HG02678 (cell line): ENCODE measurements around the gene LAMTOR1.

Experiments used
- ATAC-seq: cut with Tn5 transposase; IDR thresholded peaks from one replicate; pipeline ENCODE4 v1.9.1; 2021; ENCODE audit warnings: mild to moderate bottlenecking, moderate library complexity; ENCODE audit not compliant: unreplicated experiment

LAMTOR1 gene

DNA sequence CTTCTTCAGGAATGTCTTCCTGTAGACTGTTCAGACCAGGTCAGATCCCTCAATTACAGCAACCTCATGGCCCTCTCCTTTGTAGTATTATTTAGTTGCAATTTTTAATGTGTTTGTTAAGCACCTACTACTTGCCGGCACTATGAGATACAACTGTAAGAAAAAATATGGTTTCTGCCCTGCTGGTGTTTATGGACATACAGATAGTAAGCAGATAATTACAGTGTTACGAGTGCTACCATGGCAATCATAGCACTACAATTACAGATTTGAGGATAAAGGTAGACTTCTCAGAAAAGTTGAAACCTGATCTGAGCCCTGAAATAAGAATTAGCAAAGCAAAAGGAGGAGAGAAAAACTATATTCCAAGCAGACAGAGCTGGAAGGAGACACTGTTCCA is 19.7 kb downstream of the LAMTOR1 start:
- ATAC-seq: no peak

DNA sequence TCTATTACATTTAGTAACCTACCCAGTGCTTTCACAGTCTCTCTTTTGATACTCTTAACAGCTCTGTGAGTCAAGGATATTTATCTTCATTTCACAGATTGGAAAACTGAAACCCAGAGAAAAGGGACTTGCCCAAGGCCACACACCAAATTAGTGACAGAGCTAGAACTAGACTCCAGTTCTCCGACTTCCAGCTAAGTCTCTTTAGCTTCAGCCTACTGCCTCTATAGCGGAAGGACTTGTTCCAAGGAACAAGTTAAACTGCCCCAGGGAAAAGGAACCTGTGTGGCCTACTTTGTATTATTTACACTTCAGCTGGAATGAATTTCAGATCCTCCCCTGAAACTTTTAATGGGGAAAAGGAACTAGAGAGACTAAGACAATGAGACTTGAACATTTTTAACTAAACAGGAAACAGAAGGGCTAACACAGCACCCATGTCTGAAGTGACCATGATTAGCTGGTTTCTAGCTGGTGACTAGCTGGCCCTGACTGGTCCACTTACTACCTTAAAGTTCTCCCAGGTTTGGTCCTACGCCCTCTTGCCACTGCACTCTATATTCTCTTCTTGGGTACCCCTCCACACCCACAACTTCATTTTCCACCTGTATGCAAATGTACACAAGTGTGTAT is 21.2 kb downstream of the LAMTOR1 start:
- ATAC-seq: no peak

DNA sequence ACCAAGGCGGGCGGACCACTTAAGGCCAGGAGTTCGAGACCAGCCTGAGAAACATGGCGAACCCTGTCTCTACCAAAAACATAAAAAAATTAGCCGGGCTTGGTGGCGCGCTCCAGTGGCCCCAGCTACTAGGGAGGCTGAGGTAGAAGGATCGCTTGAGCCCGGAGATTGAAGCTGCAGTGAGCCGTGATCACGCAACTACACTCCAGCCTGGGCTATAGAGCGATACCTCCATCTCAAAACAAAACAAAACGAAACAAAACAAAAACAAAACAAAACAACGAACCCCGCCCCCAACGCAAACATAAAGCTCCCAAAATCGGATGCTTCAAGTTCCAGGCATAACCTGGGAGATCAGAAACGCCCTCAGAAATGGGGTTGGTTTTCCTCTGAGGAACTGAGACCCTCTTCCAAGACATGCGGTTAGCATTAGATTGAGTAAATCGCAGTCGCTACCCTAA is 21.9 kb downstream of the LAMTOR1 start:
- ATAC-seq: no peak

DNA sequence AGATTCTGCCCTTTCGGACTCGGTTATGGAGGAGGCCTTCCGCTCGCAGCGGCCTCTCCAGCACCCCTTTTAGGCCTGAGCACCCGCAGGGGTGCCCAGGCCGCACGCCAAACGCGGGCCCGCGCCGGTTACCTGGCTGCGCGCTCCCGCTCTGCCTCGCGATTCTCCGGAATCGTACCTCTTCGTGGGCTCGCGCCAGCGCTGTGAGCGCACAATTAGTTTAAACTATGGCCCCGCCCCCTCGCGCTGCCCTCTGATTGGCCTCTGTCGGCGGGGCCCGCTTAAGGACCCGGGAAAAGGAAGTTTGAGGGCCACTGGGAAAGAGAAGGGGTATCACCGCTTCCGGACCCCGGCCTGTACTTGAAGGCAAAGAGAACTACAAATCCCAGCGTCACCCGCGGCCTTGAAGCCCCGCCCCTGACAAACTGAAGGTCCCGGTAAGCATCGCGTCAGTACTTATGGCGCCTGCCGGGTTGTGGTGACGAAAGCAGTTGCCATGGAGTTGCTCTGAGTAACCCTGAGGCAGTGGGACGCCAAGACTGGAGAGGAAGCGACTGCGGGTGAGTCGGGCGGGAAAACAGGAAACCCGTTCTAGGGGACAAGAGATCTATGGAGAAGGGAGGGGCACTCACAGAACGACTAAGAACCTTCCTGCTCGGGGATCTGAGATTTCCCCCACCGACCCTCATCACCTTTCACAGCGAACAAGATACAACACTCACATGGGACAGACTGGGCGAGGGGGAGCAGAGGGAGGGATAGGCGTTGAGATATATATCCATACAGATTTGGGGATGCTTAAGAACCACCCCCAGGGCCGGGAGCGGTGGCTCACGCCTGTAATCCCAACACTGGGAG is 22.5 kb downstream of the LAMTOR1 start, which contains the start of the genes LRRC51 and NUMA1:
Gene LRRC51 (plus strand): TSS at position 525 of the 858 bp plus-strand sequence. CDS start 8,234 bp downstream, outside the sequence.
Gene NUMA1 (minus strand): TSS at position 217 of the 858 bp plus-strand sequence. CDS start 44,599 bp downstream, outside the sequence.
- ATAC-seq: peak; percentile 93

DNA sequence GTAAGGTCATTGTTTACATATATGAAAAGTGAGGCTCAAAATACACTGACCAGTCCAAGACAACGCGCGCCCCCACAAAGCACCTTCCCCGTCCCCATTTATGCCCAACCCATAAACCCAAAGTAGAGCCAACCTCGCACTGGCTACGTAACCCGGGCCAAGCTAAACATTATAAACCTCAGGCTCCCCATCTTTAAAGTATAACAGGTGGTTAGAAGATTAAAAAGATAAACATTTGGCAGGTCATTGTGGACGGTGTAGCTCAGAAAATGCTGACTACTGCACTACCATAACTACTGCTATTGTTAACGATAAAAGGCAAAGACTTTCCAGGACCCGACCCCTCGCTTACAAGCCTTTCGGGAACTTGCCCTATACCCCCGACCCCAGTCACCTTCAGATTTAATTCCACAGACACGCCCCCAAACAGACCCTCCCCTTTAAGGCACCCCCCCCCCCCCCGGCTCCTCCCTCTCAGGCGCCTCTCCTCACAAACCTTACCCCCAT is 23.2 kb downstream of the LAMTOR1 start:
- no peak for ATAC-seq

DNA sequence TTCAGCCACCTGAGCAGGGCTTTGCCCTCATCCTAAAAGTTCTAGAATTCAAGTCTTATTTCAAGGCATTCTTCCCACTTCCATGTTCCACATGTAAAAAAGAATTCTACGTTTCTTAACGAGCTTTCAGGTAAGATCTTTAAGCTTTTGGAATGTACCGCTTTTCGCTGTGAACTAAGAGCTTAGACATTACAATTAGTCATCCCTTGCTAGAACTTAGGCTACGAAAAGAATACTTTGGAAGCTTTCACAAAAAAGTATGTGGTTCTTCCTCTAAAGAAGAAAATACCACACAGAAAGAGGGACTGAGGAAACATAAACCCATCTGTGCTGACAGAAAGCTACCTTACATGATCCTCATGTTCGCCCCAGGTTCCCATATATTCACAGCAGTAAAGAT is 24.6 kb downstream of the LAMTOR1 start:
- ATAC-seq: no peak

DNA sequence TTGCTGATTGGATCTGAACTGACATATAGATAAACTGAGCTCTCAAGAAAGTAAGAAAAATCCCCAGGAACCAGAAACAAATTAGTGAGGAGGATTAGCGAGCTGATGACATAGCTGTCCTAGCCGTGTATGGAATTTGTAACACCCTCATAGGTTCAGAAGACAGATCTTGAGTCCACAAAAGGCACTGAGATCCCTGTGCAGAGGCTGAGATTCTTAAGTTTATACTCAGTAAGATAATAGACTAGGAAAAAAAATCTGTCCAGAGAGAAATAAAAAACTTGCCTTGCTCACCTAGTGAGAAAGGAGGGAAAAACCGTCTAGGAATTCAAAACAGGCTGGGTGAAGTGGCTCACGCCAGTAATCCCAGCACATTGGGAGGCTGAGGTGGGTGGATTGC is 27.3 kb downstream of the LAMTOR1 start:
- ATAC-seq: no peak

DNA sequence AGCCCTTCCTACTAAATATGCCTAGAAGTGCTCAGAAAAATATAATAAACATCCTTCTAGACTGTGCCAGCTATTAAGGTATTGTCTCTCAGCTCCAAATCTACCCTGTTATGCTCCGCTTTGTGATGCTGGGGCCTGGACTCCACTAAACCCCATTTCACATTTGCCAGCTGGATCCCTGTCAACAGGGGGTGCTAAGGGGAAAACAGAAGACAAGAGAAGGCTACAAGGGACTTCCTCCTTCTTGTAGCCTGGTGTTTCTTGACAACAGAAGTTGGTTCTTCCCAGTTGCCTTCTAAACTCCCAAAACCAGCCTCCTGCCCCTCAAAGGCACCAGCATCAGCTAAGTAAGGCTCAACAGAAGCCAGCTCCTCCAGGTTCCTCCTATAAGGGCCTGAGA is 28.0 kb downstream of the LAMTOR1 start:
- no peak for ATAC-seq

DNA sequence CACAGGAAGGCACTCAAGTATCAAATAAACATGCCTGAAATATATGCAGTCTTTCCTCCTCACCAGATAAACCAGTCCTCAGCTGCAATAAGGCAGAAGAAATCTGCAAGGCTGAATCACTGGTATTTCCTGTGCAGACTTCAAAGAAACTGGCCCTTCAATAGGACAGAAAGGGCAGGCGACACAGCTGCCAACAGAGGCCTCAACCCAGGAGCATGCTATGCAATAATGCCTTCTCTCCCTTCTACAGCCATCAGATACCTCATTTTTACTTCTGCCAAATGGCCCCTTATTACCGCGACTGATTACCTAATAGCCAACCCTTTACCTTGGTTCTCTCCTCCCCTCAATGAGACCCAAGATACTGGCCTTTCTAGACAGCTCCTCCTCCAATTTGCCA is 30.7 kb downstream of the LAMTOR1 start:
- no peak for ATAC-seq

DNA sequence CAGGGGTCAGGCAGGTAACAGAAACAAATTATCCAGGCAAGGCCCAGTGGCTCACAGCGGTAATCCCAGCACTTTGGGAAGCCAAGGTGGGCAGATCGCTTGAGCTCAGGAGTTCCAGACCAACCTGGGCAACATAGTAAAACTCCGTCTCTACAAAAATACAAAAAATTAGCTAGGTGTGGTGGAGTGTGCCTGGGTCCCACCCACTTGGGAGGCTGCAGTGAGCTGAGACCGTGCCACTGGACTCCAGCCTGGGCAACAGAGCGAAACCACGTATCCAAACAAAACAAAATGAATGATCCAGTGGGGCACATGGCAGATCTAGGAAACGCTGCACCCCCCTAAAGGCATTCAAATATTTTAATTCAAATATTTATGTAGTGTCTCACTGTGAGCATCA is 32.6 kb downstream of the LAMTOR1 start:
- ATAC-seq: no peak

DNA sequence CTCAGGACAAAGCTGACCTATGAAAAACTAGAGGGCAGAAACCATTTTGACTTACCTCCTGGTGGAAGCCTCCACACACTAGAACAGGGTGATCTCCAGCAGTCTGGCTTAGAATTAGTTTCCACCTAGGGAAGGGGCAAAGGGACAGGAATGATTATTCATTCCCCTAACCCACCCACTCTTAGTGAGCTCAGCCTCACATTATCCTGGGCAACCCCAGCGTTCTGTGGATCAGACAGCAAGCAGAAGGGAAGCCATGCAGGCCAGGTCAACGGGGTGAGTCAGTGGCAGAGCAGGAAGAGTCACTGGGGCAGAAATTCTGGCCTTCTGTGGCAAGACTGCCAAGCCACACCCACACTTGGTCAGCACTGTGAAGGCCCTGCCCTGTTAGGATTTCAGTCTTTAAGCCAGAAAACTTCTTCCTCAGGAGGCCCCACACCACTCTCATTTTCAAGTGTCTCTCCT is 33.3 kb downstream of the LAMTOR1 start:
- peak; percentile 61 for ATAC-seq

DNA sequence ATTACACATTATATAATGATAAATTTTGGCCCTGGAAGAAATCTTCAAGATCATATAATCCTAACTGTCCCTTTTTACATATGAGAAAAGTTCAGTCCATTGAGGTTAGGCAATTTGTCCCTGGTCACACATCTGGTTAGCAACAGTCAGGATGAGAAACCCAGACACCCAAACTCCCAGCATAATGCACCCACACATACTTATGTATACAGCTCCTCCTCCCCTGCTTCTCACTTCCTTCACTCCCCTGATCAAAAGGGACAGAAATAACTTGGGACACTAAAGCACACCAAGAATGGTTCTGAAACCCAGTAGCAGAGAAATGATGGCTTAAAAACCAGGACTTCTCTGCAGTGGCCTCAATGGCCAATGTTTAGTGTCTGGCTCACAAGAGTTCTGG is 33.9 kb downstream of the LAMTOR1 start:
- no peak for ATAC-seq

DNA sequence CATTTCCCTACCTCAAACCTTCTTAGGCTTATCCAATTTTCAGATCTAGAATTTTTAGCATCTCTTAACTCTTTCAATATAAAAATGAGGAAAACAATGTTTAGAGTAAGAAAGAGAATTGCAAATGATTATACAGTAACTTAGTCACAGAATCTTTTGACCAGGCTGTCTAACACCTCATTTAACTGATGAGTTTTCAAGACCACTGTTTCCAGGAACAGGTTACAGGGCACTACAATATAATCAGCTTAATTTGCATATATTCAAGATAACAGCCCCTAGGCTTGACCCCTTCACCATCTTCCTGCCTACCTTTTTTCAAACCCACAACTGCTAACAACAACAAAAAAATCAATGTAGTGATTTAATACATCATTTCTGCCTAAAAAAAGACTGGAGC is 35.4 kb downstream of the LAMTOR1 start:
- ATAC-seq: no peak

DNA sequence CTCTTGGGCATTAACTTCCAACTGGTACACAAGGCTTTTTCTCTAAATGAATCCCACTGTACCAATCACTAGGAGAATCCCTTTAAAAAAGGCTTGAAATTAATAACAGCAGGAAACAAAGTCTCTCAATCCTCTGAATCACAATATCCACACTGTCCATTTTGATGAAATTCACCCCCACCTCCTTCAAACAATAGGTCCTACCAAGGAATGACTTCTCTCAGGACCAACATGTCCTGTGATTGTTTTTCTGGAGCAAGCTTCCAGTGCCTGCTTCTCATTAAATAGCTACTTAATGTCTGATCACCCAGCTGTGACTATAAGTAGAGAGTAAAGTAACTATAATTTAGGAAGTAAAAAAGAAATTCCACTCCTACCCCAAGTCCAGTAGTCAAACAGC is 35.8 kb downstream of the LAMTOR1 start:
- ATAC-seq: no peak

DNA sequence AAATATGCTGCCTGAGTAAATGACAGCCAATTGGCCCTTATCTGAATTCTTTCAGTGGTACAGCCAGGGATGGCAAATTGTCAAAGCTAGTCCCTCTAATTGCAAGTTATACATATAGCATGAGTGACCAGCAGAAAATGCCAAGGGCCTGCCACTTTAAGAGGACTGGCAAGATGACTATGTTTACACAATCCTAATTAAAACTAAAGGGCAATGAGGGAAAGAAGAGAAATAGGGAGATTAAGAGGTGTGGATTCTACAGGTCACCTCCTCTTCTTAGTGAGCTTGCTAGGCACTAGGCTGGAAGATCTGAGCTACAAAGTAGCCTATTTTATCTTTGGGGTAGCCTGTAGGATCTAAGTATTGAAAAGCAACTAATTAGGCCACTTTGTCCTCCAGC is 36.2 kb downstream of the LAMTOR1 start:
- no peak for ATAC-seq

DNA sequence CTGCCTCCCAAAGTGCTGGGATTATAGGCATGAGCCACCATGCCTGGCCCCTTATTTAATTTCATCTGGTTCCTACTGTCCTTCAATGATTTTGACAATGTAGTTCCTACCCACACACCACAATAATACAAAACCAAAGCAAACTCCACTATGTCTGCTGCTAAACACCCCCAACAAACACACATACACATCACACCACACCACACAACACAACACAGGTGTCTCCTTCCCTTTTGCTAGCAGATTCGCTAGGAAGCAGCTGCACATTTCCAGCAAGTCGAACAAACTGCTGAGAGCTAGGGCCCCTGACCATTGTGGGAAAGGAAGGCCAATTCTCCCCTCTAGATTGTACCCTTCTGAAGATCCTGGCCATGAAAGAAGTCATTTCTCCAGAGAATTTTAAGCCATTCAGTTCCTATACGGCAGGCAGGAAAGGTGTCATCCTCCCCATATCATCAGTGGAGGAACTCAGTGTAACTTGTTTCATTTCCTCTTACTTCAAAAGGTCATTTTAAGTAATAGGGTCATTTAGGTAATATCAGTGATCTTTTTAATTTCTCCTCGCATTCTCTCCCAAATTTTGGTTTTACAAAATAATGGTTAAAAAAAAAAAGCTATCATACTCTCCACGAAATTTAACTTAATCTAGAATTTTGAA is 41.2 kb downstream of the LAMTOR1 start:
- no peak for ATAC-seq

DNA sequence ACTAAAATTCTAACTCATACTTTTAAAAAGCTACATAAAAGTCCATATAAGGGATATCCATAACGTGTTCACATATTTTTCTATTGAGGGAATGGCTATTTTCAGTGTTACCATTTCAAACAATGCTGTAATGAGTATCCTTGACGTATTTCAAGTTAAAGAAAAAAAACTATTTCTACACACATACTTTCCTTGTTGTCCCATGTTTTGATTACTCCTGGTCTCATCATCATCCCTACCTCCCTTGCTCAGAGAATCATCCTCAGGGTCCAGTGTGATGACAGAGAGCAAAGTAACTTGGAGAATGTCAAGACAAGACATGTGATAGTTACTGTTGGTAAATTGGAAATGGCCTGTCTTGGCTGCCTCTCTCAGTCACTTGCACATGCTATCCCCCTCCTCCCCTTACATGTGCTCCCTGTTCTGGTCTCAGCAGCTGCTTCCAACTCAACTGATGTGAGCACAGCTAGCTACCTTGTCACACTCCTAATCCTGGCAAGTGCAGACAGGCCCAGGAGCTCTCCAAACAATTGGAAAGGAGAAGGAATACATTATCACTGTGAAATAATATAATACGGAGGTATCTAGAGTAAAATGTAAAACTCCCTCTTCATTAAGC is 44.6 kb downstream of the LAMTOR1 start:
- ATAC-seq: no peak

DNA sequence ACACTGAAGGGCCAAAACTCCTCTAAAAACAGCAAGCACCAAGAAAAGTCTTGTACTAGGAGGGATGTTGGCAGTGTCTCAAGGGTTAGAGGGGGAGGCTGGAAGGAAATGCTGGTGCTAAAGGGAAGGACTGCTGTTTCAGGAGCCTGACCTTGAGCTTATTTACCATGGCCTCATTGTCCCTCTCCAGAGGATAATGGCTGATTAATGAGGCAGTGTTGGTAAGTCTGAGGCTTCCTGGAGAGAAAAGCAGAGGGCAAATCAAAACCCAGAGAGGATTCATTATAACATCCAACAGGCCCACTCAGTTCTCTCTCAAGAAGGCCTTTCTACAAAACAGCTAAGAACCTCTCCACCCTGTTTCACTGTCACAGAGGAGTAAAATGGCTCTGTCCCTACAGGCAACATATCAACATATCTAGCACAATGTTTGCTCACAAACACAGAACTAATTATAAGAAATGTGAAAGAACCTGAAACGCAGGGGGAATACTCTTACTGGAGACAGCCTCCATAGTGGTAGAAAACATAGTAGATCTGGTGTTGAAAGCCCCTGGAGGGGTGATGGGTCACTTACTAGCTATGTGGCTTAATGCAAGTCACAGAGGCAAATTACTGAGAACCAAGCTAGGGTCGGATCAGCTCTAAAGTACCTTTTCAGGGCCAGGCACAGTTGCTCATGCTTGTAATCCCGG is 54.2 kb downstream of the LAMTOR1 start:
- ATAC-seq: no peak
